Right ventricle myocardium superior (tissue), 1 donor: ENCODE results near the gene HOXD10. TPM values are rescaled to one million over a fixed set of nuclear protein-coding genes. Genes with fewer than 3 reads are reported as not detected.

Experiments used
- ATAC-seq: fragments of 200-7000 bp; cut with Tn5 transposase; one replicate; pipeline ENCODE4 v1.9.1; 2020; ENCODE audit warnings: mild to moderate bottlenecking; ENCODE audit not compliant: poor library complexity
- DNase-seq: peaks from one replicate; pipeline ENCODE4 v3.0.0-alpha.2; 2020
- intact Hi-C: fragments of 100-400 bp; cut with DNase I; formaldehyde crosslinking; loops from one replicate; pipeline ENCODE4 v1.11.2; 2022
- total RNA-seq: library from RNA; stranded (reverse); fragmentation: NEBNext Ultra II Directional; extraction: Animal tissue kit (Norgen Biotek cat#: 25700); gene quantifications from one replicate; pipeline ENCODE4 v1.2.1, GENCODE V29; 2021
- donor health status: DM: no; HTN: yes; CAD: no; lungs with severe emphysema.

The HOXD10 gene
- total RNA-seq, 1 donor from 2014 or later: not detected

DNA sequence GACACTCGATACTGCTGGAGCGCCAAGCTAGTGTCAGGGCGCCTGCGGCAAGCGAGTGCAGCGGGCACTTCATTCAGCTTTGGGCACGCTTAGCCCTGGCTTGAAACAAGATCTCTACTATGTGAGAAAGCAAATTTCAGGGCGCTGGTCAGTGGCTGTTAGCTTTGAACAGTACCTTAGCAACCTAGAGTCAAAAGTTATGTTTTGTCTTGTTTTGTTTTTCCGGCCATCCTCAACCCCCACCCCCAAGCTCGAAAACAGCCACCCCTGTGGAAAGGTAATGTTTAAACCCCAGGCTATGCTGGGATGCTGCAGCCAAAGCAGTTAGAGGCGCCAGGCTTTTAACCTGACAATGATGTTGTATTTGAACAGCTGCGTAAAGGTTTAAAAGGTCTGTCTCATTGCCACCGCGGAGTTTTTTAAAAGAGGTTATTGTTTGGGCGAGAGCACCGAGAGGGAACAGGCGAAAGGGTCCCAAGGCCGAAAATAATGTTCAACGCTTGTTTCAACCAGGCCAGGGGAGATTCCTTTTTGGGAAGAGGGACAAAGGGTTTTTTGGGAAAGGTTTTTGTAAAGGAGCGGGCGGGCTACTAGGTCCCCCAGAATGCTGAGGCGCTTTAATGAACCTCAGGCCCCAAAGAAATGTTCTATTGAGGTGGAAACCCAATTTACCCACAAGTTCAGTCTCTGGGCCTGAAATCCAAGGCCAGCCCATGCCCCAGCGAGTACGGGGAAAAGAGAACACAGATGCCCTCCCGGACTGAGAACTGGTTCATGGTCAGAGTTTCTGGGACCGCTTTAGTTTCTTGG lies 2.3 kb upstream of the HOXD10 start:
- no peak for DNase-seq
- intact Hi-C loops: no loop called here
- no peak for ATAC-seq

DNA sequence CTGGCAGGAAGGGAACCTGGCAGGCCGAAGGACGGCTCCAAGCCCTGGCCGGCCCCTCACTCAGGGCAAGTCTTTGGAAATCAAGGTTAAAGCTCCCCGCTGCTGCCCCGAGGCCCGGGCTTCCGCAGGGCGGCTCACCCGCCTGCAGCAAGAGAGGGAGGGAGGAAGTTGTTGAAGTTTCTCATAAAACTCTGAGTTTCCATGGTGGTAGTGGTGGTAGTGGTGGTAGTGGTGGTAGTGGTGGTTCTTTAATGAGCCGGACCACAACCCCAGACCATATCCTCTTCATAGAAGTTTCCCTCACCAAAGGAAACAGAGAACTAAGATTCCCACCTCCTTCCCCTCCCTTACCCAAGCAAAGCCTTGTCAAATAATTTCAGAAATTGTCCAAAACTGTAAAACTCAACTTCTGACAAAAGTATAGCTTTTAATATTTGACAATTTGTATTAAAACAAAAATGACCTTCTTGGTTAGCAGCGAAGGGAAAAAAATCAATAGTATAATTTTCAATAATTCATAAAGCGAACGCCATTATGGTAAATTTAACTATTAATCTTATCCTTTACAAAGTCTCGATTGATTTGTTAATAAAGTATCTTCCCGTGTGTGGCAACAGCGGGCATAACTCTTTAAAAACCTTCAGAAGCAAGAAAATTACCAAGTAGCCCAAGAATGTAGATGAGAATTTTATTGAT lies 1.5 kb upstream of the HOXD10 start:
- no peak for ATAC-seq
- no peak for DNase-seq
- intact Hi-C loops: no loop called here

DNA sequence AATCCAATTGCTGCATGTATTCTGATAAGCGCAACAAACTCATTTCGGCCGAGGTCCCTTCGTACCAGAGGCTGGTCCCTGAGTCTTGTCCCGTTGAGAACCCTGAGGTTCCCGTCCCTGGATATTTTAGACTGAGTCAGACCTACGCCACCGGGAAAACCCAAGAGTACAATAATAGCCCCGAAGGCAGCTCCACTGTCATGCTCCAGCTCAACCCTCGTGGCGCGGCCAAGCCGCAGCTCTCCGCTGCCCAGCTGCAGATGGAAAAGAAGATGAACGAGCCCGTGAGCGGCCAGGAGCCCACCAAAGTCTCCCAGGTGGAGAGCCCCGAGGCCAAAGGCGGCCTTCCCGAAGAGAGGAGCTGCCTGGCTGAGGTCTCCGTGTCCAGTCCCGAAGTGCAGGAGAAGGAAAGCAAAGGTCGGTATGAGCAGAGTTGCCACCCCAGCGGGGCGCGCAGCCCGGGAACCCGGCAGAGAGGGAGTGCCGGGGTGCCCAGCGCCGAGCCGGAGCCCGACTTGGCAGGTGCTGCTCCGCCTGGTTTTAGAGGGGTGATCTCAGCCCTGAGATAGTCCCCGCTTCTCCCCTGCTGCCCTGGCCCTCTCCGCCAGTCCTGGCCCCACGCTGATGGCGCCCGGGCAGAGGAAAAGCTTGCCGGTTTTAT lies 714 bp downstream of the HOXD10 start:
- intact Hi-C loops: no loop called here
- DNase-seq (no peak), ATAC-seq (no peak)

DNA sequence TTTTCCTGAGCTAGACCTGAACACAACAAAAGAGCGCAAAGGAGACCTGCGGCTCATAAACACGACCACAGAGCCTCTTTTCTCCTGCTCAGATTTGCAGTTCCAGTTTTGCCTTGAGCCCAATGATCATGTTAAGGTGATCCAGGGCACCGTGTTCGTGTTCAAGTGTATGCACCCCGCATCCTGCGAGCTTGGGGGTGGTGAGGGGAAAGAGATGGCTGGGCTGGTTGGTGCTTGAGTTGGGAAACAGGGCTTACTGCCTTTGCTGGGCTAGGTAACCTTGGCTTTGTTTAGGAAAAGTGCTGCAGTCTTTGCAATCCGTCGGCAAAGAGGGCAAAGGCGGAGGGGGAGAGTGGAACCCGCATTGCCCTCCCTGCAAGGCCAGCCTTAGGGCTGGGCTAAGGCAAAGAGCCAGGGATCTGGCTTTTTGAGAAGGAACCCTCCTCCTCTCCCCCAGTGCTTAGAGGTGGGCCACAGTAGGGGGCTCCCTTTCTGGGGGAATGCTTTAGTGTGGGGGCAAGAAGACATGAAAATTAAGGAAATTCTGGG lies 1.3 kb downstream of the HOXD10 start:
- ATAC-seq (no peak), DNase-seq (no peak)
- intact Hi-C loops: no loop called here

DNA sequence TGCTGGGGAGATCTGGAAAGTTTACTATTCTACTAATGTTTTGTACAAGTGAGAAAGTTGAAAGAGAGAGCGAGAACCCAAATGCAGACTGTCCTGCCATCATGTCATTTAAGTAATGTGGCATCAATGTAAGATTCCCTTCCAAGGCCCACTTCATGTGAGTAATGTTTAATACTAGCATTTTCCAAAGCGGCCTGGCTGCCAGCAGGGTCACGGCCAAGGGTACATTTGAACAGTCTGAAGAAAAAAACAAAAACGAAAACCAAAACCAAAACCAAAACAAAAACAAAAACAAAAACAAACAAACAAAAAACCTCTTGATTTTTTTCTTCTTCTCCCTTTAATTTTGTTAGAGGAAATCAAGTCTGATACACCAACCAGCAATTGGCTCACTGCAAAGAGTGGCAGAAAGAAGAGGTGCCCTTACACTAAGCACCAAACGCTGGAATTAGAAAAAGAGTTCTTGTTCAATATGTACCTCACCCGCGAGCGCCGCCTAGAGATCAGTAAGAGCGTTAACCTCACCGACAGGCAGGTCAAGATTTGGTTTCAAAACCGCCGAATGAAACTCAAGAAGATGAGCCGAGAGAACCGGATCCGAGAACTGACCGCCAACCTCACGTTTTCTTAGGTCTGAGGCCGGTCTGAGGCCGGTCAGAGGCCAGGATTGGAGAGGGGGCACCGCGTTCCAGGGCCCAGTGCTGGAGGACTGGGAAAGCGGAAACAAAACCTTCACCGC lies 2.2 kb downstream of the HOXD10 start:
- intact Hi-C loops: no loop called here
- no peak for ATAC-seq

DNA sequence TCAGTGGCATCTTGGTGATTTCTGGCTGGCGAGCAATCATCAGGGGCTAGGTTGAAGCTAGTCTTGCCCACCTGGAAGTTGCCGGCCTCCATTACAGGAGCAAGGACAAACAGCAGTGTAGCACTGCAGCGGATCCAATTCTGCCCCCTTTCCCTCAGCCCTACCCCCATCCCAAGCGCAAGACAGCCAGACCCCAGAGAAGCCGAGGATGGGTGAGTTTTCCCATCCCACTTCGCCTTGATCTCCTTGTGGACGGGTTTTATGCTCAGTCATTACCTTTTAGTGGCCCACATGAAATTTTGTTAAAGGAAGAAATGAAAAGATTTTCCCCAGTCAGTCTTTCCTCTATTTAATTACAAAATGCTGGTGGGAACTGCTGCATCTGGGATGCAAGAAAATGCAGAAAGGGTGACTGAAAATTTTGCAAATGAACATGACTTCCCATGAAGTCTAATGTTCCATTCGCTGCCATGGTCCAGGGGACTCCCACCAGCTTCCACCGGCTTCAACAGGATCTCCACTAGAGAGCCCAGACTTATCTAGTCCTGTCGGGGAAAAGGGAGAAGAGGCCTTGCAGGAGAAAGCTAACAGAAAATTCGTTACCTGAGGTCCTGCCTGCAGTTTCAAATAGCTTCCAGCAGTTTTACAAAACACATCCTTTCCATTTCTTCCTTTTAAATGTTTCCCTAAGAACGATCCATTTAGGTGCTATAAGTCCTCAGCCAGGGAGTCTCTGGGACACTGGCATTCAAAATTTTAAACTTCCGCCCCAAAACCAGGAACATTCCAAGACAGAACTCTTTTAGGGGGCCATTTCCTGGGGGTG lies 4.0 kb downstream of the HOXD10 start:
- intact Hi-C loops: loop anchor here (10.0 kb wide), 2 partner anchors 694 to 1024 kb away; no protein-coding TSS in a partner anchor
- ATAC-seq (no peak), DNase-seq (no peak)

More for the DNA sequence above, 2.2 kb downstream of the HOXD10 start:
- DNase-seq: no peak

DNA sequence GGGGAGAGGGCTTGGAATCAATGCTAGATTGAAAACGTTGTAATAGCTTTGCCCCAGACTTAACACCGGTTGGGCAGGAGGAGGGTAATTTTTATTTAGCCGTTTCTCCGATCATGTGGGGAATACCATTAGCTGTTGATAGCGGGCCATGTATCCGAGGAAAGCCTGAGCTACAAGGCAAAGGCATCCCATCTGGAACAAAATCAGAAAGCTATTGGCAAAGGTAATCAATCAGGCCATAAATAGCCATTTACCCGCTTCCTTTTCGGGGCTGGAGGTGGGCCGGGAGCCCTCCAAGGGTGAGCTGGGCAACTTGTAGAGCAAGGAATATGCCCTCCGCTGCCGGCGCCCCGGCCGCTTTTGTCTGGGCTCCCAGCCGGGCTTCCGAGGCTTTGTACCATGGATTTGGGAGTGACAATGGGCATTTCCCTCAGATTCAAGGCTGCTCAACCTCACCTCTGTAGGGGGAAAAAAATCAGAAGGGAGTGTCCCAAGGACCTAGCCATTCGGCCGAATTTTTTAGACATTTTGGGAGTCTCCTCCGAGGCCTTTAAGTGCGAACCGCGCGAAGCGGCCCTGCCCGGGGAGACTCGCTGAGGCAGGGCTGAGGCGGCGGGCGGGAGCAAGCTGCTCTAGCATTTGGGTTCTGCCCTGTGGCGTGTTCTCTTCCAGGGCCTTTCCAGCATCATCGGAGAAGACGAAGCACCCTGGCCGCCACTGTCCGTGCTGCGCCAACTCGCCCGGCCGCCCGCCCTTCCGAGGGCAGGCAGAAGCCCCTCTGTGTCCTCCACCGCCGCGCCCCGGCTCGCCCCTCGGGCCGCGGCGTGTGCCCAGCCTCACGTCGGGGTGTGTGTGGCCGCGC lies 4.8 kb downstream of the HOXD10 start:
- no peak for DNase-seq
- intact Hi-C loops: loop anchor here (10.0 kb wide), 2 partner anchors 693 to 1023 kb away; no protein-coding TSS in a partner anchor
- ATAC-seq: no peak

DNA sequence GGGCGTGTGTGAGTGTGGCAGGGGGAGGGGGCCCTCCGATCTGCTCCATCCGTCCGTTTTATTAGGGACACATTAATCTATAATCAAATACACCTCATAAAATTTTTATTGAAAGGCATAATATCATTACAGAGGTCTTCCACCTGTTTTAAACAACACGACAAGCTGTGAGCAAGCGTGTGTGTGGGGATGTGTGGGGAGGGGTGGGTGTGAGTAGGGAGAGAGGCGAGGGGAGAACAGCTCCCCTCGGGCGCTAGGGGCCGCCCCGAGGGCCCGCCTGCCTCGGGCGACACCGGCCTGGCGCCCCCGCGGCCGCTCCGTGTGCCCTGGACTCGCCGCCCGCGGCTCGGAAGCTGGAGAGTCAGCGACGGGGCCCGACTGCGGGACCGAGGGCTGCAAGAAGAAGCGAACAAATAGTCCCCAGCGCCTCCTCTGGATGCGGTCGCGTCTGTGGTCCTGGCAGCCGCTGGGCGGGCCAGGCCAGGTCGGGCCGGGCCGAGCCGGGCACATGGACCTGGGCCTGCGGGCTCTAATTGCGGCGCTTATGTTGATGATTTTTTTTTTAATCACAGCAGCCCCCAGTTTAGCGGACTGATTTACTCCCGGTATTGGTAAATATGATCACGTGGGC lies 5.6 kb downstream of the HOXD10 start:
- intact Hi-C loops: loop anchor here (10.0 kb wide), 2 partner anchors 693 to 1023 kb away; no protein-coding TSS in a partner anchor
- no peak for DNase-seq

DNA sequence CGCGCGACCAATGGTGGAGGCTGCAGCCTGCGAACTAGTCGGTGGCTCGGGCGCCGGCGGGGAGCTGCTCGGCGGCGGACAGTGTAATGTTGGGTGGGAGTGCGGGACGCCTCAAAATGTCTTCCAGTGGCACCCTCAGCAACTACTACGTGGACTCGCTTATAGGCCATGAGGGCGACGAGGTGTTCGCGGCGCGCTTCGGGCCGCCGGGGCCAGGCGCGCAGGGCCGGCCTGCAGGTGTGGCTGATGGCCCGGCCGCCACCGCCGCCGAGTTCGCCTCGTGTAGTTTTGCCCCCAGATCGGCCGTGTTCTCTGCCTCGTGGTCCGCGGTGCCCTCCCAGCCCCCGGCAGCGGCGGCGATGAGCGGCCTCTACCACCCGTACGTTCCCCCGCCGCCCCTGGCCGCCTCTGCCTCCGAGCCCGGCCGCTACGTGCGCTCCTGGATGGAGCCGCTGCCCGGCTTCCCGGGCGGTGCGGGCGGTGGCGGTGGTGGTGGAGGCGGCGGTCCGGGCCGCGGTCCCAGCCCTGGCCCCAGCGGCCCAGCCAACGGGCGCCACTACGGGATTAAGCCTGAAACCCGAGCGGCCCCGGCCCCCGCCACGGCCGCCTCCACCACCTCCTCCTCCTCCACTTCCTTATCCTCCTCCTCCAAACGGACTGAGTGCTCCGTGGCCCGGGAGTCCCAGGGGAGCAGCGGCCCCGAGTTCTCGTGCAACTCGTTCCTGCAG lies 6.3 kb downstream of the HOXD10 start, which contains the start of gene HOXD9:
Gene HOXD9, plus strand, starts transcription at position 37 of the 728 bp plus-strand sequence. Its CDS starts 50 bp downstream, at position 87.
- DNase-seq (peak; percentile 65), ATAC-seq (peak; percentile 58)
- intact Hi-C loops: loop anchor here (10.0 kb wide), 2 partner anchors 692 to 1022 kb away; no protein-coding TSS in a partner anchor

More for the DNA sequence above, 5.6 kb downstream of the HOXD10 start:
- ATAC-seq: peak; percentile 12

DNA sequence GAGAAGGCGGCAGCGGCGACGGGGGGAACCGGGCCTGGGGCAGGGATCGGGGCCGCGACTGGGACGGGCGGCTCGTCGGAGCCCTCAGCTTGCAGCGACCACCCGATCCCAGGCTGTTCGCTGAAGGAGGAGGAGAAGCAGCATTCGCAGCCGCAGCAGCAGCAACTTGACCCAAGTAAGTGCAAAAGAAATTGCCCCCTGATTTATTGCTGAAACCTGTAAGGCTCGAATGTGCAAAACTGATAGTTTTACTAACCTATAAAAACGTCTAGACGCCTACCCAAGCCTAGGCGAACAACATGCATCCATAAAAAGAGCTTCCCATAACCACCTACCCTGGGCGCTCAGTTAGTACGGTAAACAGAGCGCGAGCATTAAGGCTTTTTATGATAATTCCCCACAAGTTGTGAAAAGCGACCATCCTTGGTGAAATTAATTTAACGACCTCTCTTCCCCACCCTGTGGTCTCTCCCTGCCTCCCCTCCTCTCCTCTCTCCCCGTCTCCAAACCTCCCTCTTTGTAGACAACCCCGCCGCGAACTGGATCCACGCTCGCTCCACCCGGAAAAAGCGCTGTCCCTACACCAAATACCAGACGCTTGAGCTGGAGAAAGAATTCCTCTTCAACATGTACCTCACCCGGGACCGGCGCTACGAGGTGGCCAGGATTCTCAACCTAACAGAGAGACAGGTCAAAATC lies 7.0 kb downstream of the HOXD10 start:
- no peak for DNase-seq
- intact Hi-C loops: loop anchor here (10.0 kb wide), 2 partner anchors 691 to 1021 kb away; no protein-coding TSS in a partner anchor
- ATAC-seq: no peak

DNA sequence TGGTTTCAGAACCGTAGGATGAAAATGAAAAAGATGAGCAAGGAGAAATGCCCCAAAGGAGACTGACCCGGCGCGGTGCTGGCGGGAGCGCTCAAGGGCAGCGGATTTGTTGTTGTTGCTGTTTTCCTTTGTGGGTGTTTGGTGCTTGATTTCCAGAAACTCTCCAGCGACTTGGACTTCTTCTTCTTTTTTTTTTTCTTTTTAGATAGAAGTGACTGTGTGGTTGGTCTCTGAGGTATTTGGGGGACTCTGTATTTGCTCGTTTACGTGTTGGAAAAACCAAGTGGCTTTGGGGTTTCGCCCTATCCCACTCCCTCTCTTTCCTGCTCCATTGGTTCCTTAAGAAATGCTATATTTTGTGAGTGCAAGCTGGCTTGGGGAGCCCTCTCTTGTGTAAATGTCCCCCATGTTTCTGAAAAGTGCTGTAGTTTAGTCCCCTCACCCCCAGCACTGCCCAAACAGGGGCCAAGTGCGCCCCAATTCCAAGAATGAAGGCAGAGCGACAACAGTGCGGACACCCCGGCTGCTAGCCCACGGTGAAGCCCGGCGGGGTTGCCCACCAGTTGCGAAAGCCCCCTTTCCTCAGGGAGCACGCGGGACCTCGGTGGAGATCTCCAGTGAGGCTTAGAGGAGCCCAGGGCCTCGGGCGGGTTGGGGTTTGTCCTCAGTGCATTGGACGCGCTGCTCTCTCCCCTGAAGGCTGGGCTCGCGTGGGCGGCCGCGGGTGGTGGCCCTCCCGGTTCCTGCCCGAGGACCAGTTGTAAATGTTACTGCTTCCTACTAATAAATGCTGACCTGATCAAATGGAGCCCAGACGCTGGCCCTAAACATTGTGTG lies 7.8 kb downstream of the HOXD10 start:
- DNase-seq (no peak), ATAC-seq (no peak)
- intact Hi-C loops: loop anchor here (10.0 kb wide), 2 partner anchors 690 to 1020 kb away; no protein-coding TSS in a partner anchor

DNA sequence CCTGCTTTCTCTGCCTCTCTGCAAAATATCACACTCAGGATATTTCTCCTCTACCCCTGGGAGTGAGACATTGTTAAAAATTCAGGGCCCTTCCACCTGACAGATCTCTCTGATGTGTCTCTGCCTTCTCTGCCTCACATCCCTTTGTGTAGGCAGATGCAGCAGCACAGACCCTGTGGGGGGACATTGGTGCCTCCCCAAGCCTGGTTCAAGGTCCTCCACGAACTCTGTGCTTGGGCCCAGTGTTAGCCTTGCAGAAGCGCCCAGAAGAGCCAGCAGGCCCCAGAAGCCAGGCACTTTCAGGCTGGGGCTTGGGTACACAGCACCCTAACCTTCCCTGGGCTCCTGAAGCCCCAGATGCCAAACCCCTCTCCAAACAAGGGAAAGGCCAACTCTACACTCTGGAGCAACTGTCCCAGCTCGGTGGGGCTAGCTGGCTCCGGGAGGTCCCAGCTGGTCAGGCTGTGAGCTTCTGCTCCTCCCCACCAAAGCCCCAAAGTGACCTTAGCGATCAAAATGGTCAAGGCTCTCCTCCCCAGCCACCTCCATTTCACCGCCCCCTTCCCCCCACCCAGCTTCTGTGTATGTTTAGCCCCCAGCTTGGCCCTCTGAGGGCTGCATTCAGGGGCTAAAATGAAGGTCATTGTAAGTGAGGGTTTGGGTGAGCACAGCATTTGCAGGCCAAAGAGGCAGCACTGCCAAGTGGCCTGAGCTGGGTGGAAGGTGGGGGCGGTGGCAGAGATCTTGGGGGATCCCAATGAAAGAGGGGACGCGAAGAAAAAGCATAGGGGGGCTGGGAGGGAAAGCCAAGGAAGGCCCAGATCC lies 8.6 kb downstream of the HOXD10 start:
- ATAC-seq (no peak), DNase-seq (no peak)
- intact Hi-C loops: loop anchor here (10.0 kb wide), 2 partner anchors 690 to 1020 kb away; no protein-coding TSS in a partner anchor

DNA sequence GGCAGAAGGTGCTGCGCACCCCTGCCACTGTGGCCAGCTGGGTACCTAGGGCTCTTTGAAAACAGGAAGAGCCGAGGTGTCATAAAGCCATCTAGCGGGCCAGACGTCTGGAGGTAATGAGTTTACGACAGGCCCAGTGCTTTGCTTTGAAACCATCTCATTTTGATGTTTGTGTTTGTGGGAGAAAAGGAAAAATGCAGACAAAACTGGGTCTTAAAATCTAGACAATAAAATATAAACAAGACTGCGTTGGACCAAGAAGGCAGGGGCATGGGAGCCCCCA lies 9.1 kb downstream of the HOXD10 start:
- no peak for ATAC-seq
- intact Hi-C loops: loop anchor here (10.0 kb wide), 2 partner anchors 689 to 1019 kb away; no protein-coding TSS in a partner anchor
- no peak for DNase-seq
